RPMI8226 (cell line): ENCODE results near the gene SPN.
"Not testable (repeated sequence)": the region's sequence is repeated elsewhere in the genome, so short reads cannot be mapped to it uniquely, and the experiment has no call there.

Experiments used
- DNase-seq: peaks from one replicate; pipeline ENCODE4 v3.0.0-alpha.2; 2015

Gene SPN

GRCh38 chr16:29678691-29679267 is 15.7 kb downstream of the SPN start, which contains the start of gene QPRT:
Gene QPRT, plus strand, starts transcription at chr16:29679180. Its CDS starts 18 bp downstream, at chr16:29679198.
- DNase-seq, result peak; percentile 76

DNA sequence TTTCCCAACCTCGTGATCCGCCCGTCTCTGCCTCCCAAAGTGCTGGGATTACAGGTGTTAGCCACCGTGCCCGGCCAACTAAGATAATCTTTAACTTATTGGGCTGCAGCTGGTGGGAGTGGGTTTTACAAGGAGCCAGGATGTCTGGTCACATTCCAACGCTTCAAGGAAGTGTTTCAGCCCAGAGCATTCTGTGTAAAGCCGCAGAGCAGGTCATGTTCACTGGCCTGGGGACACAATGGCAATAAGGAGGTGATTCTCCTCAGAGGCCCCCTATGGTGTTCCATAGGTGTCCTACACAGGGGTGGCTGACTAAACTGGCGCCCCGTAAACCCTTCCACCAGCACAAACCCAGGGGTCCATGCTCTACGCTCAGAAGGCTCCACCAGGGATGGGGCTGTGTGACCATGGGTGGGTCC is 17.1 kb downstream of the SPN start:
- no peak for DNase-seq

GRCh38 chr16:29683543-29684090 is 20.6 kb downstream of the SPN start:
- no peak for DNase-seq

DNA sequence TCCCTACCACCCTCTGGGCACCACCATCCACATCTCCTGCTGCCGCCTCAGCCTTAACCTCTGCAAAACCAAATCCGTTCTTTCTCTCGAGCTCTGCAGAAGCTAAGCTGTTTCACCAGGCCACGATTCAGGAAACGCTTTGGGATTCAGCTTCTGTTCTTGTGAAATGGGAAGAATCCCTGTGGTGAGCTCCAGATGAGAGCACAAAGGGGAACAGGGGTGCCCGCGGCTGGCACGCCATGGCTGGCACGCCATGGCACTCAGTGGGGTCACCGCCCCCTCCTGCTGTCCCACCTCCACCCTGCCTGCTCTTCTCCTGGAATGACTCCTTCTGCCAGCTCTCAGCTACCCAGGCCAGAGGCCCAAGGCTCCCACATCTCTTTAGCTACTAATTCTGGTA is 21.6 kb downstream of the SPN start:
- DNase-seq, result no peak

DNA sequence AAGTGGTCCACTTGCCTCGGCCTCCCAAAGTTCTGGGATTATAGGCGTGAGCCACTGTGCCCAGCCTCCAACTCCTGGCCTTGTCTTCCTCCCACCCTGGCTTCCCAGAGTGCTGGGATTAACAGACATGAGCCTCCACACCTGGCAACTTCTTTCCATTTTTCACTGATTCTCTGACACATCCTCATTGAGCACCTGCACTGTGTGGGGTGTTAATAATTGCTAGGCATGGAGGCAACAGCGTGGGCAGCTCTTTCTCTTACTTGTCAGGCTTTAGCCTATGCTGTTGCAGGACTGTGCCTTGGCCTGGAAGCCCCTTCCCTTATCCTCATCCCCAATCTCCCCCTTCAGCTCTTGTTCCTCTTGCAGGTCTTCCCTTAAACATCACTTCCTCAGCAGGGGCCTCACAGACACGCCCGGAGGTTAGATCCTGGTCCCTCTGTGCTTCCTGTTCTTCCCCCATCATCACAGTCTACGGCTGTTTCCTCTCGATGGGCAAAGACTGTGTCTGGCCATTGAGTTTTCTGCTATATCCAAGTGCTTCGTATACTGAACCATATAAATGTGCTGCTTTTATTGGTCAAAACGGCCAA is 23.8 kb downstream of the SPN start:
- DNase-seq, result no peak

DNA sequence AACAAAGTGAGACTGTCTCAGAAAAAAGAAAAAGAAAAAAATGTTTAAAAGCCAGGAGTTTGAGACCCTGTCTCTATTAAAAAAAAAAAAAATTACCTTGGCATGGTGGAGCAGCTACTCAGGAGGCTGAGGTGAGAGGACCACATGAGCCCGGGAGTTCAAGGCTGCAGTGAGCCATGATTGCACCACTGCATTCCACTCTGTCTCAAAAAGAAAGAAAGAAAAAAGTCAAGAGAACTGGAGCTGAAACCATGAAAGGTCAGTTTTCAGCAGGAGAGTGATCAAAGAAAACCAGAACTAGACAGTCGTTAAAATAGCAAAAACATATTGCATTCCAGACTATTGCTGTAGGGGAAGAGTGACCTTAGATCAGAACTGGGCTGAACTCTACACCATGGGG is 24.7 kb downstream of the SPN start:
- no peak for DNase-seq

DNA sequence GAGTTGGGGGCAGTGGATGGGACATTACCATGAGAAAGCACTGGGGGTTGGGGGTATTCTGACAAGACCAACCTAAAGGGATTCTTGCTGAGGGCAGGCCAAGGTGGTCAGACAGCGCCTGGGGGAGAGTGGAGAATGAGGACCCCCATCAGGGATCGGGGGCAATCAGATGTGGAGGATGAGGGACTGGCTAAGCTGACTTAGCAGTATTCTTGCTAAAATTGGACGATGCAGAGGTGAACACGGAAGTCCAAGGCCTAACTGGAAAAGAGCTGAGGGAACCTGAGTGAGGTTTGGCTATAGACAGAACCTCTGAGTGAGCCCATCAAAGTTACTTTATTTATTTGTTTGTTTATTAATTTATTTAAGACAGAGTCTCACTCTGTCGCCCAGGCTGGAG is 25.1 kb downstream of the SPN start:
- DNase-seq, result no peak

GRCh38 chr16:29689490-29690351 is 26.7 kb downstream of the SPN start:
- DNase-seq, result not testable (repeated sequence)

GRCh38 chr16:29692606-29693005 is 29.6 kb downstream of the SPN start:
- not testable (repeated sequence) for DNase-seq

- DNase-seq, result no peak
These were observed 31.5 kb downstream of the SPN start for GRCh38 chr16:29694384-29695195.

DNA sequence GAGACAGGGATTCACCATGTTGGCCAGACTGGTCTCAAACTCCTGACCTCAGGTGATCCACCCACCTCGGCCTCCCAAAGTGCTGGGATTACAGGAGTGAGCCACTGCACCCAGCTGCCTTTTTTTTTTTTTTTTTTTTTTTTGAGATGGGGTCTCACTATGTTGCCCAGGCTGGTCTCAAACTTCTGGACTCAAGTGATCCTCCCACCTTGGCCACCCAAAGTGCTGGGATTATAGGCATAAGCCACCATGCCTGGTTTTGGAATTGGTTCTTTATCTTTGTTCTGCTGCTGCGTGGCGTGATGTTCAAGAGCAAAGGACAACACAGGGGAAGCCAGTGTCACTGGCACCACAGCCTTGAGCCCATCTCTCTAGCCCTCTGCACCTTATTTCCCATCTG is 32.6 kb downstream of the SPN start:
- DNase-seq, result not testable (repeated sequence)

DNA sequence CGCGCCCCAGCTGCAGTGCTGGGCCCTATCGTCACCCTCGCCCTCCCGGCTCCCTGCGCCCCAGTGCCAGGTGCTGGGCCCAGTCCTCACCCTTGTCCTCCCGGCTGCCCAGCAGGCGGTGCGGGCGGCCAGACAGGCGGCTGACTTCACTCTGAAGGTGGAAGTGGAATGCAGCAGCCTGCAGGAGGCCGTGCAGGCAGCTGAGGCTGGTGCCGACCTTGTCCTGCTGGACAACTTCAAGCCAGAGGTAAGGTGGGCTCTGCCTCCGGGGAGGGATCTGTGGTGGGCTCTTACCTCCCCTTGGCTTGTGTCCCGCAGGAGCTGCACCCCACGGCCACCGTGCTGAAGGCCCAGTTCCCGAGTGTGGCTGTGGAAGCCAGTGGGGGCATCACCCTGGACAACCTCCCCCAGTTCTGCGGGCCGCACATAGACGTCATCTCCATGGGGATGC is 33.9 kb downstream of the SPN start:
- DNase-seq, result no peak

- DNase-seq, result no peak
These were observed 34.3 kb downstream of the SPN start for GRCh38 chr16:29697391-29697790.

DNA sequence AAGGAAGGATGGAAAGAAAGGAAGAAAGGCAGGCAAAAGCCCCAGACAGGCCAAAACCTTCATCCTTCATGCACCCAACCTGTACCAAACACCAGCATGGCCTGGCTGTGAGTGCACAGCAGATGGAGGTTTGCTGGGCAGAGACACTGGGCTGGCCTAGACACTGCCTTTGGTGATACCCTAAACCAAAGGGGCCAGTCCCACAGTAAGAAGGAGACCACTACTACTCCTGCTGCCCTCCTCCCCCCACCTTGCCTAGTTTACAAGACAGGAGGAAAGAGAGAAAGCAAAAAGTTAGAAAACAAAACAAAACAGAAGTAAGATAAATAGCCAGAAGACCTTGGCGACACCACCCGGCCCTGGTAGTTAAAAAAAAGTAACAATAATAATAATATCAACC is 35.0 kb downstream of the SPN start:
- no peak for DNase-seq

- no peak for DNase-seq
These were observed 35.7 kb downstream of the SPN start for GRCh38 chr16:29698484-29699323.

GRCh38 chr16:29699324-29700219 is 36.5 kb downstream of the SPN start:
- DNase-seq, result no peak

GRCh38 chr16:29700253-29700987 is 37.4 kb downstream of the SPN start:
- peak; percentile 79 for DNase-seq

GRCh38 chr16:29701214-29701555 is 38.1 kb downstream of the SPN start:
- DNase-seq, result no peak

DNA sequence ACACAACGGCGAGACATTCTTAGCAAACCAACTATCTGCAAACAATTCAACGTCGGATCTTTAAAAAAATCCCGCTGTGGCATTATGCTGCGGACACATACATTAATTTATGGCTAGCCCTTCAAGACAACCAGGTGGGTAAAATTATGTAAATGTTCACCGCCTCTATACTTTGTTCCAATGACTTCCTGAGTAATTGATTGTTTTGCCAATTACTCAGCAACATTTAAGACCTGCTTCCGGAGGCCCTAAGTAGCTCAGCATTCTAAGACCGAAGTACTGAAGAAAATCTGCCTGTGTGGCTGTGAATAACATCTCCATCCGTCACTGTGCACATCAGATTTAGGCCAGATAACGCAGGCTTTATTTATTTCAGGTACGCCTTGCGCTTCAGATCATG is 39.2 kb downstream of the SPN start:
- DNase-seq, result no peak

- no peak for DNase-seq
These were observed 42.0 kb downstream of the SPN start for GRCh38 chr16:29705030-29705429.
